ENCODE data around the gene GRK3. TPM values are rescaled to one million over a fixed set of nuclear protein-coding genes. Genes with fewer than 3 reads are reported as not detected.

GRK3 gene
- total RNA-seq, 2 donors from 2014 or later: 19.4 to 21.0 TPM

DNA sequence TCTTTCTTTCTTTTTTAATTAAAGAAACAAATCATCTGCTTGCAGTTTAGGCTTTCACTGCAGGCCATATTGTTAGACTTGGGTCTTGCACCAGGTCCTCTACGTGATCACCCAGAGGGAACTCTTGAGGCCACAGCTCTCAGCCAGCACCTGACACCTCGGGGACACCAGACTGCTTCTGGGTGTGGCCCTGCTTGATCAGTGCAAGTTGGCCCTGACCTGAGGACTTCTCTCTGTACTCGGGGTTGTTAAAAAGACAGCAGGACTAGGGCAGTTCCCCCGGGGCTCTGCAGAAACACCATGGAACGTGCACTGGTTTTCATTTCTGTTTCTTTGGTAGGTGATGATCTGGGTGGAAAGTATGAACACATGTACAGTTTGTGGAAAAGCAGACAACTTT is 126.3 kb downstream of the GRK3 start:
- Mint-ChIP-seq H3K27me3 (ENCODE audit: insufficient read depth) (no peaks in the 10 kb centered on the region), H3K27ac (no peak overlapping the region), H3K4me1 (no peaks in the 10 kb centered on the region), H3K9me3 (no peaks in the 10 kb centered on the region), H3K36me3 (ENCODE audit: low read depth) (peaks cover 19% of the 10 kb centered on the region), H3K4me3 (no peak overlapping the region)
- 89 to 100% methylated on average over 3 to 5 of the region's 5 CpGs for WGBS, 2 experiments (ENCODE audit: insufficient coverage in 1 of 2, insufficient read length in 1 of 2)
- Histone ChIP-seq H3K27me3 (ENCODE audit: control insufficient read depth, insufficient read depth, low read length, poor library complexity, severe bottlenecking) (no peaks in the 10 kb centered on the region), H3K9me3 (ENCODE audit: control insufficient read depth, low read length) (no peaks in the 10 kb centered on the region), H3K4me1 (ENCODE audit: control insufficient read depth, insufficient read depth, low read length) (peaks cover 4% of the 10 kb centered on the region), H3K9ac (ENCODE audit: extremely low read depth, low read length, poor library complexity, severe bottlenecking) (no peak overlapping the region), H3K4me3 (ENCODE audit: low read length) (no peak overlapping the region), H3K36me3 (ENCODE audit: control insufficient read depth, insufficient read depth, low read length) (peaks cover 5% of the 10 kb centered on the region), H3K27ac (ENCODE audit: low read depth, low read length) (no peak overlapping the region)
- no peak for TF ChIP-seq CTCF (conservative IDR thresholded peaks at IDR 0.05)
- DNase-seq: no peak

GRCh38 chr22:25692397-25693267 is 128.2 kb downstream of the GRK3 start:
- TF ChIP-seq CTCF (conservative IDR thresholded peaks at IDR 0.05): no peak
- no peak overlapping the region for H3K4me3 ChIP-seq (ENCODE audit: low read length)
- Mint-ChIP-seq H3K4me1 (no peaks in the 10 kb centered on the region), H3K9me3 (no peaks in the 10 kb centered on the region), H3K27me3 (ENCODE audit: insufficient read depth) (no peaks in the 10 kb centered on the region), H3K4me3 (no peak overlapping the region), H3K27ac (peak overlapping the region; percentile 20), H3K36me3 (ENCODE audit: low read depth) (peaks cover 19% of the 10 kb centered on the region)
- no peak for DNase-seq
- WGBS, 2 experiments (ENCODE audit: insufficient coverage in 1 of 2, insufficient read length in 1 of 2): 92 to 98% methylated on average over 11 to 15 of the region's 15 CpGs
- peaks cover 5% of the 10 kb centered on the region for H3K36me3 ChIP-seq (ENCODE audit: control insufficient read depth, insufficient read depth, low read length)
- no peaks in the 10 kb centered on the region for H3K9me3 ChIP-seq (ENCODE audit: control insufficient read depth, low read length)
- H3K27ac ChIP-seq (ENCODE audit: low read depth, low read length): no peak overlapping the region
- H3K4me1 ChIP-seq (ENCODE audit: control insufficient read depth, insufficient read depth, low read length): peaks cover 4% of the 10 kb centered on the region
- no peak overlapping the region for H3K9ac ChIP-seq (ENCODE audit: extremely low read depth, low read length, poor library complexity, severe bottlenecking)
- no peaks in the 10 kb centered on the region for H3K27me3 ChIP-seq (ENCODE audit: control insufficient read depth, insufficient read depth, low read length, poor library complexity, severe bottlenecking)

DNA sequence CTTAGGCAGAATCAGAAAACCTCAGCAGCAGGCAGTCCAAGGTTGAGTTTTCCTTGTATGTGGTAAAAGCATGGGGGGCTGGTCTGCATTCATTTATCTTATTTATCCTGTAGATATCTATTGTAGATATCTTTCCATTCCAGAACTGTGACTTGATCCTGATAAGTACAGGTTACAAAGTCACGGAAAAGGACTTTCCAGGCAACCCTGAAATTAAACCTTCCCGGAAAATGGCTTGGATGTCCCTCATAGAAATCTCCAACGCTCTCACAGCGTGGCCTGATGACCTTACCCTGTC is 128.7 kb downstream of the GRK3 start:
- no peaks in the 10 kb centered on the region for H3K27me3 ChIP-seq (ENCODE audit: control insufficient read depth, insufficient read depth, low read length, poor library complexity, severe bottlenecking)
- H3K27ac ChIP-seq (ENCODE audit: low read depth, low read length): no peak overlapping the region
- H3K9me3 Mint-ChIP-seq: no peaks in the 10 kb centered on the region
- H3K4me1 ChIP-seq (ENCODE audit: control insufficient read depth, insufficient read depth, low read length): peaks cover 4% of the 10 kb centered on the region
- peaks cover 5% of the 10 kb centered on the region for H3K36me3 ChIP-seq (ENCODE audit: control insufficient read depth, insufficient read depth, low read length)
- 90 to 91% methylated on average over 4 of the region's 4 CpGs for WGBS, 2 experiments (ENCODE audit: insufficient coverage in 1 of 2, insufficient read length in 1 of 2)
- no peak for TF ChIP-seq CTCF (conservative IDR thresholded peaks at IDR 0.05)
- no peak overlapping the region for H3K4me3 ChIP-seq (ENCODE audit: low read length)
- H3K27ac Mint-ChIP-seq: peak overlapping the region; percentile 55
- no peaks in the 10 kb centered on the region for H3K27me3 Mint-ChIP-seq (ENCODE audit: insufficient read depth)
- H3K9ac ChIP-seq (ENCODE audit: extremely low read depth, low read length, poor library complexity, severe bottlenecking): no peak overlapping the region
- DNase-seq: no peak
- peaks cover 18% of the 10 kb centered on the region for H3K36me3 Mint-ChIP-seq (ENCODE audit: low read depth)
- no peaks in the 10 kb centered on the region for H3K4me1 Mint-ChIP-seq
- no peaks in the 10 kb centered on the region for H3K9me3 ChIP-seq (ENCODE audit: control insufficient read depth, low read length)
- H3K4me3 Mint-ChIP-seq: no peak overlapping the region

Data from endodermal cell (in vitro differentiated cells).